ENCODE measurements around the gene TXNRD3. TPM values are rescaled to one million over a fixed set of nuclear protein-coding genes. Genes with fewer than 3 reads are reported as not detected.

TXNRD3 gene
- total and polyA plus RNA-seq, 2 of the 4 experiments (the other 2 are of a cell fraction), result 3.9 to 8.4 TPM

- Histone ChIP-seq H4K91ac (ENCODE audit: insufficient read depth, low read depth, low read length) (no peak overlapping the region), H4K20me1 (ENCODE audit: insufficient read depth, low read length) (no peaks in the 10 kb centered on the region), H2AK5ac (ENCODE audit: low read depth, low read length) (no peak overlapping the region), H2BK120ac (ENCODE audit: low read depth, low read length) (no peak overlapping the region), H3K23ac (ENCODE audit: low read depth, low read length) (no peak overlapping the region), H3K4ac (ENCODE audit: low read depth, low read length) (no peak overlapping the region), H3K14ac (replicated peaks; ENCODE audit: low read depth, low read length) (no peak overlapping the region), H3K56ac (ENCODE audit: extremely low read depth, insufficient read depth, low read length) (no peak overlapping the region), H3K18ac (ENCODE audit: low read depth, low read length) (no peak overlapping the region), H3K9ac (ENCODE audit: low read depth, low read length) (no peak overlapping the region), H4K8ac (ENCODE audit: low read depth in 2 of 2, low read length in 2 of 2) (no peak overlapping the region), H3K4me2 (ENCODE audit: low read depth, low read length) (no peak overlapping the region), H3K9me1 (ENCODE audit: insufficient read depth, low read length) (no peaks in the 10 kb centered on the region), H2BK15ac (ENCODE audit: low read depth, low read length) (no peak overlapping the region), H3K36me3 (ENCODE audit: control insufficient read depth, insufficient read depth, low read length) (no peaks in the 10 kb centered on the region), H2AFZ (replicated peaks; ENCODE audit: low read length, poor library complexity) (no peak overlapping the region), H2BK5ac (ENCODE audit: low read depth, low read length, poor library complexity, severe bottlenecking) (no peak overlapping the region), H3K4me1 (ENCODE audit: control insufficient read depth, insufficient read depth, low read length) (peaks cover 3% of the 10 kb centered on the region; the same call in 1 of the 2 replicates), H3K9me3 (ENCODE audit: control insufficient read depth, insufficient read depth, low read length) (no peaks in the 10 kb centered on the region), H3K4me3 (ENCODE audit: insufficient read depth, low read depth, low read length) (no peak overlapping the region), H2AK9ac (replicated peaks; ENCODE audit: low read depth, low read length, poor library complexity) (no peak overlapping the region), H3K27ac (ENCODE audit: insufficient read depth, low read length) (no peak overlapping the region), H4K5ac (ENCODE audit: low read depth, low read length) (no peak overlapping the region), H3K27me3 (ENCODE audit: control insufficient read depth, insufficient read depth, low read length) (peaks cover 20% of the 10 kb centered on the region), H3K79me1 (ENCODE audit: low read depth in 1 of 2, low read length in 2 of 2) (no peaks in the 10 kb centered on the region), H2BK20ac (ENCODE audit: low read depth, low read length) (no peak overlapping the region)
- BruUV-seq (replicated peaks), result no TSS peak
- DNase-seq (no peak), ATAC-seq (ENCODE audit: low read depth) (no peak)
- CTCF ChIA-PET, result no interaction called here
- no peak for TF ChIP-seq SMC3 (IDR thresholded peaks at IDR 0.05; ENCODE audit: low read depth, low read length)
- TF ChIP-seq RCOR1 (IDR thresholded peaks at IDR 0.05; ENCODE audit: insufficient replicate concordance, low read length), result no peak
- no peak for TF ChIP-seq FOS (IDR thresholded peaks at IDR 0.05; ENCODE audit: low read depth, low read length)
- TF ChIP-seq POLR2A (IDR thresholded peaks at IDR 0.05; ENCODE audit: low read depth, low read length), result no peak
- TF ChIP-seq BHLHE40 (IDR thresholded peaks at IDR 0.05; ENCODE audit: low read depth, low read length), result no peak
- no peak for TF ChIP-seq NFE2L2 (IDR thresholded peaks at IDR 0.05; ENCODE audit: low read depth, low read length)
- no peak for TF ChIP-seq MAFK (IDR thresholded peaks at IDR 0.05; ENCODE audit: low read depth, low read length)
- no peak for TF ChIP-seq CHD1 (IDR thresholded peaks at IDR 0.05; ENCODE audit: low read depth, low read length)
- no peak for TF ChIP-seq RAD21 (IDR thresholded peaks at IDR 0.05; ENCODE audit: low read length)
- no peak for TF ChIP-seq MXI1 (IDR thresholded peaks at IDR 0.05; ENCODE audit: borderline replicate concordance, low read depth, low read length)
- TF ChIP-seq CTCF (conservative IDR thresholded peaks at IDR 0.05; ENCODE audit: low read depth, low read length), result no peak
- TF ChIP-seq ELK1 (IDR thresholded peaks at IDR 0.05; ENCODE audit: borderline replicate concordance, low read depth, low read length), result no peak
- no peak for TF ChIP-seq MAZ (IDR thresholded peaks at IDR 0.05; ENCODE audit: borderline replicate concordance, low read depth, low read length)
- no peak for TF ChIP-seq CEBPB (IDR thresholded peaks at IDR 0.05; ENCODE audit: low read depth, low read length)
- no peak for TF ChIP-seq USF2 (IDR thresholded peaks at IDR 0.05; ENCODE audit: low read depth, low read length)
- TF ChIP-seq RFX5 (IDR thresholded peaks at IDR 0.05; ENCODE audit: low read depth, low read length), result no peak
- intact Hi-C loops (cut with micrococcal nuclease) (no loop called here), dilution Hi-C loops (cut with HindIII; ENCODE audit: low sequenced_read_pairs, unreplicated experiment) (no loop called here), in situ Hi-C loops (cut with MboI; ENCODE audit: low sequenced_read_pairs) (no loop called here)
- WGBS, 2 experiments (ENCODE audit: extremely low coverage in 2 of 2, insufficient read length in 1 of 2), result 80% methylated on average over 1 of the region's 4 CpGs; no CpG with 5 or more reads in 1 of the 2 experiments
- POLR2A ChIA-PET (ENCODE audit: unreplicated experiment), result no interaction called here
Observed at GRCh38 chr3:126691765-126692164, 36.8 kb upstream of the TXNRD3 start.
